ENCODE results near the gene TRMT61A.
"Not testable (repeated sequence)": the region's sequence is repeated elsewhere in the genome, so short reads cannot be mapped to it uniquely, and the experiment has no call there.

The TRMT61A gene

DNA sequence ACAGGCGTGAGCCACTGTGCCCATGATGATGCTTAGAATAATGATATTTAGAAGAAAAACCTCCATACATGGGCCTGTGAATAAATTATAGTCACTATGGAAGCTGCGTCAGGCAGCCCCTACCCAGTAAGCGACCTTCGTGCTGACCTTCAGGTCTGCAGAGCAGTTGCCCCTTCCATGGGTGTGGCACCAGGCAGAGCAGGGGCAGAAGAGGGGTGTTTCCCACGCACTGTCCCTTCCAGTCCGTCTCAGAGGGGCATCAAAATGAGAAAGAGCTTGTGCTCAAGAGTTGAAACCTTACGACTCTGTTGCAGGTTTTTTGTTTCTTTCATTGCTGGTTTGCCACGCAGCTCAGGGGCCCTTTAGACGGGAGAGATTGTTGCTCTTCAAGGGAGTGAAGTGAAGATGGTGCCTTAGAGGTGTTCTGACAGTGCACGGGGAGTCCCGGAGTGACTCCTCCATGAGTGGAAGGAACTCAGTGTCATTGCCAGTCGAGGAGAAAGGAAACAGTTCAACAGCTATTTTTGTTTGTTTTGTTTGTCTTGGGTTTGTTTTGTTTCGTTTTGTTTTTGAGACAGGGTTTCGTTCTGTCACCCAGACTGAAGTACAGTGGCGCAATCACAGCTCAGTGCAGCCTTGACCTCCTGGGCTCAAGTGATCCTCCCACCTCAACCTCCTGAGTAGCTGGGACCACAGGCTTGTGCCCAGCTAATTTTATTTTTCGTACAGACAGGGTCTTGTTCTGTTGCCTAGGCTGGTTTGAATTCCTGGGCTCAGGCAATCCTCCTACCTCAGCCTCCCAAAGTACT lies 20.3 kb upstream of the TRMT61A start:
- Histone ChIP-seq H3K27ac (ENCODE audit: low read depth in 2 of 2, low read length in 2 of 2) (no peak overlapping the region), H3K36me3 (ENCODE audit: control insufficient read depth in 2 of 2, insufficient read depth in 2 of 2, low read length in 2 of 2) (peaks cover 31 to 37% of the 10 kb centered on the region in 2 donors), H3K4me1 (ENCODE audit: control insufficient read depth in 2 of 2, insufficient read depth in 2 of 2, low read length in 2 of 2) (peaks cover 6 to 15% of the 10 kb centered on the region in 2 donors), H3K27me3 (ENCODE audit: control insufficient read depth in 2 of 2, insufficient read depth in 2 of 2, low read length in 2 of 2) (no peaks in the 10 kb centered on the region), H3K4me3 (ENCODE audit: low read length in 2 of 2) (no peak overlapping the region), H3K9me3 (ENCODE audit: control insufficient read depth in 2 of 2, low read length in 2 of 2) (no peaks in the 10 kb centered on the region), H3K9ac (ENCODE audit: low read depth in 1 of 2, low read length in 2 of 2) (no peak overlapping the region)

- no peak overlapping the region for H3K9ac ChIP-seq (ENCODE audit: low read depth in 1 of 2, low read length in 2 of 2)
- H3K4me1 ChIP-seq (ENCODE audit: control insufficient read depth in 2 of 2, insufficient read depth in 2 of 2, low read length in 2 of 2) = peaks cover 6 to 18% of the 10 kb centered on the region in 2 donors
- H3K9me3 ChIP-seq (ENCODE audit: control insufficient read depth in 2 of 2, low read length in 2 of 2) = no peaks in the 10 kb centered on the region
- no peaks in the 10 kb centered on the region for H3K27me3 ChIP-seq (ENCODE audit: control insufficient read depth in 2 of 2, insufficient read depth in 2 of 2, low read length in 2 of 2)
- no peak overlapping the region for H3K27ac ChIP-seq (ENCODE audit: low read depth in 2 of 2, low read length in 2 of 2)
- H3K4me3 ChIP-seq (ENCODE audit: low read length in 2 of 2) = no peak overlapping the region
- peaks cover 21 to 27% of the 10 kb centered on the region in 2 donors for H3K36me3 ChIP-seq (ENCODE audit: control insufficient read depth in 2 of 2, insufficient read depth in 2 of 2, low read length in 2 of 2)
Measured at GRCh38 chr14:103509864-103510723, 18.9 kb upstream of the TRMT61A start.

DNA sequence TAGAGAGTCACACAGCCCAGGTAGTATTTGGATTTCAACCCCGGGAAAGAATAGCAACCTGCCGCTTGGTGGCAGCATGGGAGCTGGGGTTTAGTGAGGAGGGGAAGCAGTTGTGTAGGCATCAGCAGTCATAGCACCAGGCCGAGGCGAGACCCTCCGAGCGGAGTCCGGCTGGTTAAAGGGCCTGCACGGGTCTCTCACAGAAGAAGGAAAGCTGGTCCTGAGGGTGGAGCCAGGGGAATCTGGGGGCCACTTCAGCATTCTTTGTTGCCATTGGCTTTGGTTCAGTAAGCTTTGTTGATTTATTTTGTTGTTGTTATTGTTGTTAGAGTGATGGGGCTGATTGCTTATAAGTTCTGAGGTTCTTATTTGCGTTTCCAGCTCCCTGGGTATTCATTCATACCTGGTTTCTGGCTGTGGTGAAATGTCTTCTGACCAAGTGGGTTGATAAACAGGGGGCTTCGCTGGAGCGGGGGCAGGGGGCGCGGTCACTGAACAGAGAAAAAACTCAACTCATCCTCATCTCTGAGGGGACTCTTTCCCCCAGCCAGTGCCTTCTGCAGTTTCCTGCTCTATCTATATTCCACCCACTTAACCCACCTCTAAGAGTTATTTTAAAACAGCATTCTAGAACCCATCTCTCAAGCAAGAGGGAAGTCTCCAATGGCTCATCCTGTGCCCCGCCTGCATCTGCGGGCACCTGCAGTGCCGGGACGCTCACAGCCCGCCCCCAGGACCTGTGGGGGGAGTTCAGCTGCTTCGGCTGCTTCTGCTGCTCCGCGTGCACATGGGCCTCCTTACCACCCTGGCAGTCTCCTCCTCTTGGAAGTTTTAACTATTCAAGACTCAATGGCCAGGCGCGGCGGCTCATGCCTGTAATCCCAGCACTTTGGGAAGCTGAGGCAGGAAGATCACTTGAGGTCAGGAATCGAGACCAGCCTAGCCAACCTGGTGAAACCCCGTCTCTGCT lies 18.0 kb upstream of the TRMT61A start:
- Histone ChIP-seq H3K9me3 (ENCODE audit: control insufficient read depth in 2 of 2, low read length in 2 of 2) (no peaks in the 10 kb centered on the region), H3K27ac (ENCODE audit: low read depth in 2 of 2, low read length in 2 of 2) (no peak overlapping the region), H3K4me1 (ENCODE audit: control insufficient read depth in 2 of 2, insufficient read depth in 2 of 2, low read length in 2 of 2) (peaks cover 6 to 18% of the 10 kb centered on the region in 2 donors), H3K9ac (ENCODE audit: low read depth in 1 of 2, low read length in 2 of 2) (no peak overlapping the region), H3K27me3 (ENCODE audit: control insufficient read depth in 2 of 2, insufficient read depth in 2 of 2, low read length in 2 of 2) (no peaks in the 10 kb centered on the region), H3K36me3 (ENCODE audit: control insufficient read depth in 2 of 2, insufficient read depth in 2 of 2, low read length in 2 of 2) (peaks cover 17 to 22% of the 10 kb centered on the region in 2 donors), H3K4me3 (ENCODE audit: low read length in 2 of 2) (no peak overlapping the region)

DNA sequence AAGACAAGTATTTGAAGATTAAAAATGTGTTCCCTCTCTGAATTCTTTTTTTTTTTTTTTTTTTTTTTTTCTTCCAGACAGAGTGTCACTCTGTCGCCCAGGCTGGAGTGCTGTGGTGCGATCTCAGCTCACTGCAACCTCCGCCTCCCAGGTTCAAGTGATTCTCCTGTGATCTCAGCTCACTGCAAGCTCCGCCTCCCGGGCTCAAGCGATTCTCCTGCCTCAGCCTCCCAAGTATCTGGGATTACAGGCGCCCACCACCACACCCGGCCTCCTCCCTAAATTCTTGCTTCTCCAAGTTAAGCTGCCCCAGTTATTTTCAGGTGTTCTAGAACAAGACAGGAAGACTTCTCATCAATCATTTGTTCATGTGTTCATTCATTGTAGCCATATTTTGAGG lies 16.8 kb upstream of the TRMT61A start:
- H3K9ac ChIP-seq (ENCODE audit: low read depth in 1 of 2, low read length in 2 of 2) = peak overlapping the region in 1 of 2 donors; percentile 52
- peak overlapping the region; percentile 70 to 80 for H3K27ac ChIP-seq (ENCODE audit: low read depth in 2 of 2, low read length in 2 of 2)
- peaks cover 17 to 19% of the 10 kb centered on the region in 2 donors for H3K36me3 ChIP-seq (ENCODE audit: control insufficient read depth in 2 of 2, insufficient read depth in 2 of 2, low read length in 2 of 2)
- H3K27me3 ChIP-seq (ENCODE audit: control insufficient read depth in 2 of 2, insufficient read depth in 2 of 2, low read length in 2 of 2); H3K9me3 ChIP-seq (ENCODE audit: control insufficient read depth in 2 of 2, low read length in 2 of 2); H3K4me3 ChIP-seq (ENCODE audit: low read length in 2 of 2): not testable (repeated sequence)
- H3K4me1 ChIP-seq (ENCODE audit: control insufficient read depth in 2 of 2, insufficient read depth in 2 of 2, low read length in 2 of 2) = peaks cover 6 to 18% of the 10 kb centered on the region in 2 donors

DNA sequence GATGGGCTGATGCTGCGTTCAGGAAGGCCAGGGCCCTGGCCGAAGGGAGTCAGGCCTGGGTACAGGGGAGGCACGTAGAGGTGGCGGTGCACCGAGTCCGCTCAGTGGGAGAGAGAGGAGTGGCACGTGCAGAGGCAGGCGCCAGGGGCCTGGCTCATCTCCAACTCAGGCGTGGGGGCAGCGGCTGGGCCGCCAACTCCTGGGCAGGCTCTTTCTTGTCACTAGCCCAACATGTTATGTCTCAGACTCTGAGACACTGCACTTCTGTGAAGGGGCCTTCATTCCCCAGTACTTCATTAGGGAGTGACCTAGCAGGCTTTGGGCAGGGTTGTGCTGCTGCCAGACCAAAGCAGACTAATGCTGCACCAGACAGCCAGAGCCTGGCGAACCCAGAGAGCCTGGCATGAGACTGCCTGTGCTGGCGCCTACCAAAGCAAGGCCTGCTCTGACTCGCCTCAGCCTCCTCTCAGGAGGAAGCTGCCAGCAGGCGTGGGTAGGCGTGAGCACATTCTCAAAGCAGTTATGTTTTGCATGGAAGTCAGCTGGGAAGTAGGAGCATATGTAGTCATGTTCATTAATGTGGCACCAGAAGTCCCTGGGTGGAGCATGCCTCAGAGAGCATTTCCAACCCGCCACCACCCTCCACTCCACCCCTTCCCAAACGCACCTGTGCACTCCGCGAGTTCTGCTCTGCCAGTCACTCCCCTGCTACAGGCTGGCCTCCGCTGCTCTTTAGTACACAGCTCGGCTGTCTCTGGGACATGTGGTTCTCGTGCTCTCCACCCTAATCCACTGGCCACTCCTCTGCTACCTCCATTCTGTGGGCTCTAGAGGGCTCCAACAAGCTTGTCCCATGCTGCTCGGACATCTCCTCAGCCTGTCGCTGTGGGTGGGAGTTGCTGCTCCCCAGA lies 16.0 kb upstream of the TRMT61A start:
- H3K9me3 ChIP-seq (ENCODE audit: control insufficient read depth in 2 of 2, low read length in 2 of 2) = no peaks in the 10 kb centered on the region
- H3K4me3 ChIP-seq (ENCODE audit: low read length in 2 of 2) = no peak overlapping the region
- H3K27me3 ChIP-seq (ENCODE audit: control insufficient read depth in 2 of 2, insufficient read depth in 2 of 2, low read length in 2 of 2) = no peaks in the 10 kb centered on the region
- peaks cover 7 to 18% of the 10 kb centered on the region in 2 donors for H3K4me1 ChIP-seq (ENCODE audit: control insufficient read depth in 2 of 2, insufficient read depth in 2 of 2, low read length in 2 of 2)
- peak overlapping the region; percentile 70 to 80 for H3K27ac ChIP-seq (ENCODE audit: low read depth in 2 of 2, low read length in 2 of 2)
- peak overlapping the region in 1 of 2 donors; percentile 52 for H3K9ac ChIP-seq (ENCODE audit: low read depth in 1 of 2, low read length in 2 of 2)
- peaks cover 17% of the 10 kb centered on the region in 2 donors for H3K36me3 ChIP-seq (ENCODE audit: control insufficient read depth in 2 of 2, insufficient read depth in 2 of 2, low read length in 2 of 2)

- H3K9me3 ChIP-seq (ENCODE audit: control insufficient read depth in 2 of 2, low read length in 2 of 2) = no peaks in the 10 kb centered on the region
- H3K27ac ChIP-seq (ENCODE audit: low read depth in 2 of 2, low read length in 2 of 2) = no peak overlapping the region
- no peak overlapping the region for H3K4me3 ChIP-seq (ENCODE audit: low read length in 2 of 2)
- no peaks in the 10 kb centered on the region for H3K27me3 ChIP-seq (ENCODE audit: control insufficient read depth in 2 of 2, insufficient read depth in 2 of 2, low read length in 2 of 2)
- H3K4me1 ChIP-seq (ENCODE audit: control insufficient read depth in 2 of 2, insufficient read depth in 2 of 2, low read length in 2 of 2) = peaks cover 25 to 36% of the 10 kb centered on the region in 2 donors
- H3K36me3 ChIP-seq (ENCODE audit: control insufficient read depth in 2 of 2, insufficient read depth in 2 of 2, low read length in 2 of 2) = peaks cover 15 to 16% of the 10 kb centered on the region in 2 donors
- H3K9ac ChIP-seq (ENCODE audit: low read depth in 1 of 2, low read length in 2 of 2) = no peak overlapping the region
Measured at GRCh38 chr14:103514596-103515421, 14.2 kb upstream of the TRMT61A start.

GRCh38 chr14:103516426-103517173 lies 12.4 kb upstream of the TRMT61A start:
- Histone ChIP-seq H3K27ac (ENCODE audit: low read depth in 2 of 2, low read length in 2 of 2) (no peak overlapping the region), H3K9me3 (ENCODE audit: control insufficient read depth in 2 of 2, low read length in 2 of 2) (no peaks in the 10 kb centered on the region), H3K4me3 (ENCODE audit: low read length in 2 of 2) (no peak overlapping the region), H3K36me3 (ENCODE audit: control insufficient read depth in 2 of 2, insufficient read depth in 2 of 2, low read length in 2 of 2) (peaks cover 14 to 16% of the 10 kb centered on the region in 2 donors), H3K27me3 (ENCODE audit: control insufficient read depth in 2 of 2, insufficient read depth in 2 of 2, low read length in 2 of 2) (no peaks in the 10 kb centered on the region), H3K4me1 (ENCODE audit: control insufficient read depth in 2 of 2, insufficient read depth in 2 of 2, low read length in 2 of 2) (peaks cover 32 to 46% of the 10 kb centered on the region in 2 donors), H3K9ac (ENCODE audit: low read depth in 1 of 2, low read length in 2 of 2) (no peak overlapping the region)

DNA sequence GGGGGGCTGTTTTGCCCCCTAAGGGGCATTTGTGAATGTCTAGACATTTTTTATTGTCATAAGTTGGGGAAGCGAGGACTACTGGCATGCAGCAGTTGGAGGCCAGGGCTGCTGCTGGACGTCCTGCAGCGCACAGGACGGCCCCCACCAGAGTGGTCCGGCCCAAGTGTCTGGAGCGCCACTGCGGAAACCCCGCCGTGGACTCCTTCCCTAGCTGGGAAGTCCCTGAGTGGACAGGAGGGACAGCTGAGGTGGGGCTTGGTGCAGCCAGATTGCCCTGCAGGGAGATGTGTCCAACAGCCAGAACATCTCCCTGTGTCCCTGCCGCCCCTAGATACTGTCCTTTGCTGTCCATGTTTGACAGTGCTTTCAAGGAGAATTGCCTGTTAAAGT lies 11.8 kb upstream of the TRMT61A start:
- Histone ChIP-seq H3K27ac (ENCODE audit: low read depth in 2 of 2, low read length in 2 of 2) (no peak overlapping the region), H3K4me3 (ENCODE audit: low read length in 2 of 2) (no peak overlapping the region), H3K9ac (ENCODE audit: low read depth in 1 of 2, low read length in 2 of 2) (no peak overlapping the region), H3K27me3 (ENCODE audit: control insufficient read depth in 2 of 2, insufficient read depth in 2 of 2, low read length in 2 of 2) (no peaks in the 10 kb centered on the region), H3K36me3 (ENCODE audit: control insufficient read depth in 2 of 2, insufficient read depth in 2 of 2, low read length in 2 of 2) (peaks cover 14 to 16% of the 10 kb centered on the region in 2 donors), H3K4me1 (ENCODE audit: control insufficient read depth in 2 of 2, insufficient read depth in 2 of 2, low read length in 2 of 2) (peaks cover 33 to 46% of the 10 kb centered on the region in 2 donors), H3K9me3 (ENCODE audit: control insufficient read depth in 2 of 2, low read length in 2 of 2) (no peaks in the 10 kb centered on the region)

Data from mucosa of rectum (tissue), 2 donors.